GM19324 (cell line): ENCODE measurements around the gene FITM1.
"Not testable (repeated sequence)": the region's sequence is repeated elsewhere in the genome, so short reads cannot be mapped to it uniquely, and the experiment has no call there.

Experiments
- ATAC-seq: cut with Tn5 transposase; IDR thresholded peaks from one replicate; pipeline ENCODE4 v1.9.1; 2021; ENCODE audit warnings: mild to moderate bottlenecking, moderate library complexity; ENCODE audit not compliant: unreplicated experiment, low FRiP score

Gene FITM1

GRCh38 chr14:24096545-24097181 lies 33.8 kb upstream of the FITM1 start:
- ATAC-seq: no peak

- ATAC-seq: no peak
Observed at GRCh38 chr14:24098229-24098926, 32.1 kb upstream of the FITM1 start.

DNA sequence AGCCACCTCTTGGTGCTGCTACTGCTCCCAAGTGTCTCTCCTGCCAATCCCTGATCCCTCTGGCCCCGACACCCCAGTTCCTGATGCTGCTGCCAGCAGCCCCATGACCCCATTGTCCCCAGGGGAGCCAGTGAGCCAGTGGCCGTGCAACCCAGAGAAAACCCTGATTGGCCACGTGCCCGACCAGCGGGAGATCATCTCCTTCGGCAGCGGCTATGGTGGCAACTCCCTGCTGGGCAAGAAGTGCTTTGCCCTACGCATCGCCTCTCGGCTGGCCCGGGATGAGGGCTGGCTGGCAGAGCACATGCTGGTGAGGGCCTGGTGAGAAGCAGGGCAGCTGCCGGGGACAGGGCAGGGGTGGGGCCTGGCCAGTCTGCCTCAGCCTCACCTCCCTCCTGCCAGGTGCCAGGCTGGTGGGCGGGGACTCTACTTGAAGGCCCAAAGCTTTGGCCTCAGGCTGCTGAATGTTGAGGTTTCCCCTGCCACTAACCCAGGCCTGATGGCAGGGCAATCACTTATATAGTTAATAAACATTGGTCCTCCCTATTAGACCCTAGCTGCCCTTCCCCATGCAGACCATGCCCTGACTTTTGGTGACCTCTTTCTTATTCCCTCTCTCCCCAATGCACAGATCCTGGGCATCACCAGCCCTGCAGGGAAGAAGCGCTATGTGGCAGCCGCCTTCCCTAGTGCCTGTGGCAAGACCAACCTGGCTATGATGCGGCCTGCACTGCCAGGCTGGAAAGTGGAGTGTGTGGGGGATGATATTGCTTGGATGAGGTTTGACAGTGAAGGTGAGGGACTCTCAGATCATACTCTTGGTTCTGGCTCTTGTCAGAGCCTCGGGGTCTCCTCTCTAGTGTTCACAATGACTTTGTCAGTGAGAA lies 31.3 kb upstream of the FITM1 start:
- ATAC-seq: no peak

DNA sequence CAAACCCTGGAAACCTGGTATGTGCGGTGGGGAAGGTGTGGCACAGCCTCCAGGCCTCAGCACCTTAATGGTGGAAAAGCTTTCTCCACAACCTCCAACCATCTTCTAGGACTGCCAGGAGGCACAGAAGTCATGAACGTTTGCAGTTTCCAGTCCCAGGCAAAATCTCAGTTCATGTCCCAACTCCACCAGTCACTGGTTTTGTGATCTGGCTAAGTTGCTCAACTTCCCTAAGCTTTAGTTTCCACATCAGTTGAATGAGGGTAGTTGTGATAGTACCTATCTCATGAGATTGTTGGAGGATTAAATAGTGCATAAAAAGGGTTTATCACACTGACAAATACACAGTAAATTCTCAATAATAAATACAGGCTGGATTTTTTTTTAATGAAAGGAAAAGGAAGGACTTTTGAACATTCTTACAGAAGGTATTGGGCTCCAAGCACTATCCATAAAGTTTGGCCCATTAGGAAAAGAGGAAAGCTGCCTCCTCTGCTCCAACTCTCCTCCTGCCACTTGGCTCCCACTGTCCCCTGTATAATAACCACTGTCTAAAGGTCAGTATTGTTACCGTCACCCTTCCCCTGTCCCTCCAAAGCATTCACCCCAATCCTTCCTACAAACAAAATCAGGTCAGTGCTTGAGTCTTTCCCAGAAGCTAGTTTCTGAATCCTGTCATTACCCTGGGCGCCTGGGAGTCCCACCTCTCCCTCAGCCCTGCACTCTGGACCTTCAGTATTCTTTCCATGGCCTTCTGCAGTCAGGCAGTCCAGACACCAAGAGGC lies 30.1 kb upstream of the FITM1 start:
- no peak for ATAC-seq

- no peak for ATAC-seq
Observed at GRCh38 chr14:24100982-24101494, 29.4 kb upstream of the FITM1 start.

DNA sequence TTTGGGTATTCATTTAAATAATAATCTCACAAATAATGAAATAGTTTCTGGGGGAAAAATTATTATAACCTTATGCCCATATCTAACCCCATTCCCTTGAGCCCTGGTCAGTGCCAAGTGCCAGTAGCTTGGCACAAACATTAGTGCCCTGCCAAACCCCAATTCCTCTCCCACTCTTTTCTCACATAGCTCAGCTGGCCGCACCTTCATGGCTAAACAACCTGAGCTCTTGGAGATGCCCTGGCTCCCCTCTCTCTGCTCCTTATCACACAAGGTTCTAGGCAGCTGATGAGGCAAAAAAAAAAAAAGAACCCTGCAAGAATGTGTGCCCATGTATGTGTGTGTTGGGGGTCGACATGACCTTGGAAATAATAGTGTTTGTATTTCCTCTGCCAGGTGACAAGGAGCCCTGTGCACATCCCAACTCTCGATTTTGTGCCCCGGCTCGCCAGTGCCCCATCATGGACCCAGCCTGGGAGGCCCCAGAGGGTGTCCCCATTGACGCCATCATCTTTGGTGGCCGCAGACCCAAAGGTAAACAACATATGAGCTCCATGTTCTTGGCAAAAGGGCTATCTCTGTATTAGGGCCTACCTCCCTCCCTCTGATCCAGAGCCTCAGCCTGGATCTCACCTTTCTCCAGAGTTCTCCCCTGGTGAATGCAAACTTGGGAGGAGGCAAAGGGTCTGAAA lies 28.0 kb upstream of the FITM1 start:
- ATAC-seq: no peak

- no peak for ATAC-seq
Observed at GRCh38 chr14:24103451-24103850, 27.0 kb upstream of the FITM1 start.

- ATAC-seq: not testable (repeated sequence)
Observed at GRCh38 chr14:24105609-24106239, 24.7 kb upstream of the FITM1 start.

GRCh38 chr14:24106672-24107271 lies 23.7 kb upstream of the FITM1 start:
- ATAC-seq: no peak

DNA sequence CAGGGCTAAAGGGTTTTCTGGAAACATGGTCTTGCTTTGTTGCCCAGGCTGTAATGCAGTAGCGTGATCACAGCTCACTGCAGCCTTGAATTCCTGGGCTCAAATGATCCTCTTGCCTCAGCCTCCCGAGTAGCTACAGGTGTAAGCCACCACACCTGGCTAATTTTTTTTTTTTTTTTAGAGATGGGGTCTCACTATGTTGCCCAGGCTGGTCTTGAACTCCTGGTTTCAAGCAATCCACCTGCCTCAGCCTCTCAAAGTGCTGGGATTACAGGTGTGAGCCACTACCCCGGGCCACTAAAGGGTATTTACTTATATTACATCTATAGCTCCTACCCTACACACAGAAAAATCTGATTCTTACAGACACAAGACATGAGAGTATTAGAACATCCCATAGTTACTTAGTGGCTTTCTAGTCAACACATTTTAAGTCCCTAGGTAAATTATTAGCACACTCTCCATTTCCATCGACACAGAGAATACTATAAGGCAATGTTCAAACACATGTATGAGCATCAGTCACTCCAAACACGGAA lies 22.1 kb upstream of the FITM1 start:
- ATAC-seq: peak; percentile 26

- no peak for ATAC-seq
Observed at GRCh38 chr14:24110060-24110459, 20.4 kb upstream of the FITM1 start.

GRCh38 chr14:24110523-24110922 lies 19.9 kb upstream of the FITM1 start:
- no peak for ATAC-seq

GRCh38 chr14:24113379-24113800 lies 17.1 kb upstream of the FITM1 start:
- ATAC-seq: no peak

DNA sequence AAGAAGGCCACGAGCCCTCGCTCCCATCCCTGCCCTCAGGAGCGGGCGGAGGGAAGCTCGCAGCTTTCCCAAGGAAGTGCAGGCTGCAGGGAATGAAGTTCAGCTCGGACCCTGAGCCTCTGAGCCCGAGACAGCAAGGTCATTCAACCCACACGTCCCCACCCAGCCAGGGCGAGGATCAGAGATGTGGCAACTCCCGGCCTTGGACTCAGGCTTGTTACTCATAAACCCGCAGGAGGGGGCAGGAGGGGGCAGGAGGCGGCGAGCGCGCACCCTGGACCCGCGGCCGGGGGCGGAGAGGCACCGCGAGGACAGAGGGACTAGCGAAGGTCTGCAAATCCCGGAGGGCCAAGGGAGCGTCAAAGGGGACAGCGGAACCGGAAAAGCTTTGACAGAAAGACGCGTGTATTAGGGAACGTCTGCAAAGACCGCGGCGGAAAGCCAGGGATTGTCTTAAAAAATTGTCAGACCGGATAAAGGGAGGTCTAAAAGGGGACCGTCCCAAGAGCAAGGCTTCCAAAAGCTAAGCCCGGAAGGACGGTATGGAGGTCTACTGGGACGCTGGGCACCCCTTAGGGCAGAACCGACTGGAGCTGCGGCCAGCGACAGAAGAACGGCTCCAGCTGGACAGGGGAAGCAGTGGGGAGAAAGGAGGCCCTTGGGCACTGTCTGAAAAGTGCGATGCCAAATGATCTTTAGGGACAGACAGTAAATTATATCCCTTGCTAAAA lies 16.5 kb upstream of the FITM1 start:
- peak; percentile 29 for ATAC-seq

DNA sequence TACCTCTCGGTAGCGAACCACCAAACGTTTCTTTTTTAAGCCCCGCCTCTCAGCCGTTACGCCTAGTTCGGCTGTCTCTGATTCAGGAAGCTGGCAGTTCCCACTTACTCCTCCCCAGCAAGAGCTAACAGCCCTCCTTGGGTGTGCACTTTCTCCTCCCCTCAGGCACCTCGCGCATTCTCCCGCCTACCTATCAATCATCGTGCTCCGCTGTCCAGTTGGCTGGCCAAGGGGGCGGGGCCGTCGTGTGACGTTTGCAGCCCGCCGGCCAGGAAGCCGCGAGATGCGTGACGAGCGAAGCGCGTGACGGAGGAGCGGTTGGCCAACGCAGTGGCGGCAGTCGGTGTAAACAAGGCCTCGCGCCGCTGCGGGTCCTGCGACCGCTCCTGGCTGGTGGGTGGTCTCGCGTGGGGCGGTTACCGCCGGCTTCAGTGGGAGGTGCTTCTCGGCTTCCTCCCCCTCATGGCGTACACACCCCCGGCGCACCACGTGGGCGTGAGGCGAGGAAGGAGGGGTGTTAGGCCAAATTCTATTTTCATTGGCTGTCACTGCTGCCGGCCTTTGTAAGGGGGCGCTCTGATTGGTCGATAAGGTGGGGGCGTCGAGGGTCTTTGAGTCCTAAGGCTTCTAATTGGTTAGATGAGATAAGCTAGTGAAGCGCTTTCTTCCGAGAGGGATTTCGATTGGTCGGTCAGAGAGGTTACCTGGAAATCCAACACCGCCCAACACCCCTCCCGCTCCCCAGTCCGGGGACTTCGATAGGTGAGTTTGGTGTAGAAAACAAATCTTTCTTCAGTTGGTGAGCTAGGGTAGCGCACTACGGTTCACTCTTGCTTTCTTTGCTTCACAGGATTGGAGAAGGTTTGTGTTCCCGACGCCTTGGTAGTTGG lies 15.7 kb upstream of the FITM1 start, which contains the start of the genes DCAF11 and NRL:
Gene DCAF11 (plus strand): TSS at position 246 of the 890 bp plus-strand sequence. CDS start 818 bp downstream, outside the sequence.
Gene NRL (minus strand): TSS at position 418 of the 890 bp plus-strand sequence. CDS start 32,101 bp downstream, outside the sequence.
- ATAC-seq: peak; percentile 91

- no peak for ATAC-seq
Observed at GRCh38 chr14:24115422-24116127, 14.9 kb upstream of the FITM1 start.
